ENCODE measurements around the gene JMJD7. TPM values are rescaled to one million over a fixed set of nuclear protein-coding genes. Genes with fewer than 3 reads are reported as not detected.

The JMJD7 gene
- 18.0 and 26.2 TPM in 2 replicates for total RNA-seq
- long read RNA-seq, partial matches to known transcripts: 1 of 5 reads
- long read RNA-seq, other reads (novel, unspliced or antisense): 0 of 5 reads

- H3K27me3 Mint-ChIP-seq: peaks cover 13% of the 10 kb centered on the region
- peak; percentile 92 for DNase-seq (ENCODE audit: low spot score, unreplicated experiment)
- peaks cover 8% of the 10 kb centered on the region for H3K4me1 Mint-ChIP-seq (ENCODE audit: low read depth)
- peak within 1 kb of the TSS; percentile 83 for H3K27ac Mint-ChIP-seq
- TF ChIP-seq CTCF (IDR thresholded peaks at IDR 0.05; ENCODE audit: unreplicated experiment): no peak
- peaks cover 8% of the 10 kb centered on the region for H3K36me3 Mint-ChIP-seq (ENCODE audit: insufficient read depth)
- H3K9me3 Mint-ChIP-seq (ENCODE audit: low read depth): no peaks in the 10 kb centered on the region
- H3K4me3 Mint-ChIP-seq (ENCODE audit: low read depth): peak within 1 kb of the TSS; percentile 83
Measured at GRCh38 chr15:41827880-41828806, at the start of gene JMJD7. JMJD7 (plus strand) TSS chr15:41828092; CDS start chr15:41828125, 33 bp downstream.

DNA sequence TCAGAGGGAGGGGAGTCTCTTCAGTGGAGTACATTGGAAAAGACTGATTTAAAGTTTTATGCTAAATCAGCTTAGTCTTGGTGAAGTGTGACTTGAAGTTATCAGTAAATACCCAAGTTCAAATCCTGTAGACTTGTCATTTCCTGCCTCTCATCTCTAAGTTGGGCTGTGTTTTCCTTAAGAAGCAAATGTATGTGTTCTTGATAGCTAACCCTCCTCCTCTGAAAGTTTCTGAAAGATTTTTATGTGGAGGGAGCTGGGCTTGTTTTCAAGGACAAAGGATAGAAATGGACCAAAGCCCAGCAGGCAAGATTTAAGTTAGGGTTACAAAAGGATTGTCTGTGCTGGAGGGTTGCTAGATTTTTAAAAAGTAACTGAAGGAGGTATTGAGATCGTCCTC is 49.4 kb upstream of the JMJD7 start:
- no peak overlapping the region for H3K27ac Mint-ChIP-seq
- H3K4me1 Mint-ChIP-seq (ENCODE audit: low read depth): peaks cover 33% of the 10 kb centered on the region
- no peak for DNase-seq (ENCODE audit: low spot score, unreplicated experiment)
- peaks cover 4% of the 10 kb centered on the region for H3K36me3 Mint-ChIP-seq (ENCODE audit: insufficient read depth)
- no peaks in the 10 kb centered on the region for H3K27me3 Mint-ChIP-seq
- H3K4me3 Mint-ChIP-seq (ENCODE audit: low read depth): no peak overlapping the region
- no peak for TF ChIP-seq CTCF (IDR thresholded peaks at IDR 0.05; ENCODE audit: unreplicated experiment)
- no peaks in the 10 kb centered on the region for H3K9me3 Mint-ChIP-seq (ENCODE audit: low read depth)

DNA sequence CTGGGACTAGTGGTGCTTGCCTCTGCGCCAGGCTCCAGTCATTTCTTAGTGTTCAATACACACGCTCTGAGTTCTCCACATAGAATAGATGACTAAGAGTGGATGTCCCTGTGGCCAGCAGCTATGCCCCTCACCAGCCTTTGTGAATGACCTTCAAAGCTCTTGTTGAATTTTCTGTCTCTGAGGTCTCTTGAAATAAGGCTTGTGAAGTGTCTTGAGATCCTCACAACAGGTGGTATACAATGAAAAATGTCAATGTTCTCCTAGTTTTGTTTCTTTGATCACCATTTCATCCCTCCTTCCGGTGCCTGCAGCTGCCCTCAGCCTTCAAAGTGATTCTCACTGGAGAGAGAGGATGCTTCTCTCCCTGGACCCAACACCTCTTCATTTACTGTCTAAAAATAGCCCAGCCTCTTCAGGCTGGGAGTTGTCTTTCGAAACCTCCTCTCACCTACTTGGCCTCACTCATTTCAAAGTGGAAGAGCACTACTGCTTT is 48.2 kb upstream of the JMJD7 start:
- no peaks in the 10 kb centered on the region for H3K27me3 Mint-ChIP-seq
- H3K27ac Mint-ChIP-seq: peak overlapping the region; percentile 73
- peaks cover 5% of the 10 kb centered on the region for H3K36me3 Mint-ChIP-seq (ENCODE audit: insufficient read depth)
- TF ChIP-seq CTCF (IDR thresholded peaks at IDR 0.05; ENCODE audit: unreplicated experiment): no peak
- no peak overlapping the region for H3K4me3 Mint-ChIP-seq (ENCODE audit: low read depth)
- H3K9me3 Mint-ChIP-seq (ENCODE audit: low read depth): no peaks in the 10 kb centered on the region
- H3K4me1 Mint-ChIP-seq (ENCODE audit: low read depth): peaks cover 30% of the 10 kb centered on the region
- DNase-seq (ENCODE audit: low spot score, unreplicated experiment): no peak

DNA sequence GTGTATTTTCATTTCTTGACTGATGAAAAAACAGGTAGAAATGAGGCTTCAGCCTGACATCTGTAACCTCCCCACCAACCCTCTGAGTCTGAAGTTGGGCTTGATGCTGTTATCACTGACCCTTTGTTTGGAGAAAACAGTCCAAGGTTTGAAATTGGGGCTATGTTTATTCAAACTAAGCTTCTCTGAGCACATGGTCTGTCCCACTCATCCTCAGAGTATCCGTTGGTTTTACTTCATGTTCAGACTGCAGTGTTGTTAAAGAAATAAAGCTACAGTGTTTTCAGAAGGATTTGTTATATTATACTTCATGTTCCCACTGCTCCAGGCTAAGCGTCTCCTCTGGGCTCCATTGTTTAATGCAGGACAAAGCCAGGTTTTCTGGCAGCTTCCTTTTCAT is 47.6 kb upstream of the JMJD7 start:
- no peak for TF ChIP-seq CTCF (IDR thresholded peaks at IDR 0.05; ENCODE audit: unreplicated experiment)
- Mint-ChIP-seq H3K27ac (peak overlapping the region; percentile 73), H3K9me3 (ENCODE audit: low read depth) (no peaks in the 10 kb centered on the region), H3K4me3 (ENCODE audit: low read depth) (no peak overlapping the region), H3K27me3 (no peaks in the 10 kb centered on the region), H3K36me3 (ENCODE audit: insufficient read depth) (peaks cover 5% of the 10 kb centered on the region), H3K4me1 (ENCODE audit: low read depth) (peaks cover 25% of the 10 kb centered on the region)
- no peak for DNase-seq (ENCODE audit: low spot score, unreplicated experiment)

DNA sequence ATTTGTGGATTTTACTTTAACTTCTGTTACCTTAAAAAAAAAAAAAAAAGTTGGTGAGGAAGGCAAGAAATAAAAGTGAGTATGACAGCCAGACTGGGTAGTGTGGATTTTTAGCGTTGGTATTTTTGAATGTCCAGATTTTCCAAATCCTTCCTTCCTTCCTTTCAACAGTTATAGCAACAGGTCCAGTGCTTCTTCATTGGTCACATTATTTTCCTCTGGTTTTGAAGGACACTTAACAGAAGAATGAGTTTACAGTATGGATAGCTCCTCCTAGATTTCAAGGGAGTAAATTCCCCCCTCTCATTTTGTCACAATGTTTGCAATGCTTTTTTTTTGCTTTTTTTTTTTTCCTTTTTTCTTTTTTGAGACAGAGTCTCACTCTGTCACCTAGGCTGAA is 47.2 kb upstream of the JMJD7 start:
- Mint-ChIP-seq H3K27me3 (no peaks in the 10 kb centered on the region), H3K4me1 (ENCODE audit: low read depth) (peaks cover 22% of the 10 kb centered on the region), H3K36me3 (ENCODE audit: insufficient read depth) (peaks cover 5% of the 10 kb centered on the region), H3K4me3 (ENCODE audit: low read depth) (no peak overlapping the region), H3K9me3 (ENCODE audit: low read depth) (no peaks in the 10 kb centered on the region), H3K27ac (peak overlapping the region; percentile 73)
- no peak for DNase-seq (ENCODE audit: low spot score, unreplicated experiment)
- no peak for TF ChIP-seq CTCF (IDR thresholded peaks at IDR 0.05; ENCODE audit: unreplicated experiment)

All from progenitor cell of endocrine pancreas (in vitro differentiated cells).